OCI-LY3 (cell line): ENCODE results near the gene IQSEC1.
"Not testable (repeated sequence)": the region's sequence is repeated elsewhere in the genome, so short reads cannot be mapped to it uniquely, and the experiment has no call there.

Experiments used
- CTCF ChIP-seq: fragments of 200-600, 300-600 bp; sonication (generic); IDR thresholded peaks from 2 replicates; pipeline ENCODE4 v1.5.1; 2014; ENCODE audit warnings: antibody characterized with exemption, low read length, low read depth
- EZH2phosphoT487 ChIP-seq: fragments of 200-600 bp; shearing (Covaris generic); IDR thresholded peaks from 2 replicates; pipeline ENCODE4 v1.6.1; 2018; ENCODE audit warnings: antibody characterized with exemption, mixed run types, low read depth

DNA sequence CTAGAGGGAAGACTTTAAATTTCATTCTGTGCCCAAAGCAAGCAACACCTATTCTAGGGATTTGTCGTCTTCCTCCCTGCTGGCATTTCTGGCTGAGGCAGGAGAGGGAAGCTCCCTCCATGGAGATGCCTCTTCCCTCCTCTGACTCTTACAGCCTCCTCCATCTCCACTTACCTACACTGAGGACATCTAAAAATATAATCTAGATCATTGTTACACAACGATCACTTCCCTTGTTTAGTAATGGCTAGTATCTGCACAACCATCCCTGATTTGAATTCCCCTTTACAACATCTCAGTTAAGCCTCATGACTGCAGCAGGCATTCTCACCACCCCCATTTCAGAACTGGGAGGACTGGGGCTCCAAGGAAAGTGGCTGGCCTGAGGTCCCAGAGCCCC, 219.4 kb downstream of the IQSEC1 start:
- not testable (repeated sequence) for TF ChIP-seq CTCF, EZH2phosphoT487
